Pancreas (tissue), 10 donors: ENCODE measurements around the gene DMD. TPM values are rescaled to one million over a fixed set of nuclear protein-coding genes. Genes with fewer than 3 reads are reported as not detected.

ENCODE experiments used
- ATAC-seq, 4 donors: fragments of 200-7000 bp; cut with Tn5 transposase; one replicate each; pipeline versions ENCODE4 v1.8.0 to v1.9.1; 2020; ENCODE audit warnings: mild to moderate bottlenecking in 4 of 4, moderate library complexity in 4 of 4
- DNase-seq, 6 donors: peaks; one replicate each; pipeline ENCODE4 v3.0.0-alpha.2; 2020
- FAIRE-seq: peaks from 2 replicates; lab custom pipeline; 2012; peaks lifted over from hg19 to GRCh38; lab: Jason Lieb, UNC
- H3K27ac ChIP-seq, 4 donors: fragments of 200-600 bp; sonication (generic); 1 replicate in 3 of 4; 2 replicates in 1 of 4; pipeline versions ENCODE4 v1.5.0 to v1.8.0; 2020
- H3K27me3 ChIP-seq, 4 donors: fragments of 200-600 bp; one replicate each; pipeline ENCODE4 v1.8.0; 2021
- H3K36me3 ChIP-seq, 3 donors: fragments of 200-600 bp; sonication (generic) in 1 of 3; one replicate each; pipeline versions ENCODE4 v1.5.0 to v1.8.0; 2020 to 2021
- H3K4me1 ChIP-seq, 3 donors: fragments of 200-600 bp; one replicate each; pipeline ENCODE4 v1.8.0; 2021
- H3K4me3 ChIP-seq, 4 donors: fragments of 200-600 bp; sonication (generic) in 2 of 4; one replicate each; pipeline versions ENCODE4 v1.5.0 to v1.8.0; 2020 to 2021
- H3K9me3 ChIP-seq, 4 donors: fragments of 200-600 bp; one replicate each; pipeline ENCODE4 v1.8.0; 2021
- WGBS, 2 donors: extraction: QIAGEN DNeasy Blood & Tissue Kit; methylation state at CpG; one replicate each; pipeline ENCODE4 v1.1.7; 2013; 5-methylcytosine and 5-hydroxymethylcytosine counted together
- intact Hi-C, 3 donors: fragments of 100-400 bp; cut with DNase I; formaldehyde crosslinking; loops; one replicate each; pipeline versions ENCODE4 v1.11.1 to v1.14.2; 2022
- polyA plus RNA-seq, 2 donors: library from polyadenylated mRNA; stranded (reverse); fragments of 200-250 nt; gene quantifications; one replicate each; pipeline ENCODE4 v1.2.3, GENCODE V29; 2013
- total RNA-seq, 6 donors: library from RNA; stranded (reverse); fragmentation: NEBNext Ultra II Directional in 4 of 6; extraction: Animal tissue kit (Norgen Biotek cat#: 25700) in 4 of 6; gene quantifications; one replicate each; pipeline versions ENCODE4 v1.2.1 to v1.2.4, GENCODE V29; 2021 to 2023
- TF ChIP-seq, protein P1 (sequence below), 4 donors: fragments of 200-600 bp; sonication (generic) in 3 of 4; IDR thresholded peaks; one replicate each; pipeline versions ENCODE4 v1.5.0 to v1.8.0; 2021; ENCODE audit warnings: antibody characterized with exemption in 4 of 4
- donor health status: healthy with polysubstance abuse.
- donor health status: DM: no; HTN: no; CAD: no; lungs with moderate emphysema.
- donor health status: DM: no; HTN: no; CAD: no.
- donor health status: control.
- donor health status: control.
- donor health status: Bipolar disorder and iron deficiency.
- donor health status: DM: yes; HTN: yes; CAD: no.
- donor health status: DM: no; HTN: no; CAD: no.
- donor health status: DM: no; HTN: no; CAD: no.
- donor health status: DM: yes; HTN: yes; CAD: no.

DMD gene
- total and polyA plus RNA-seq, 8 donors: 9.1 to 46.5 (median 32.1) TPM

DNA sequence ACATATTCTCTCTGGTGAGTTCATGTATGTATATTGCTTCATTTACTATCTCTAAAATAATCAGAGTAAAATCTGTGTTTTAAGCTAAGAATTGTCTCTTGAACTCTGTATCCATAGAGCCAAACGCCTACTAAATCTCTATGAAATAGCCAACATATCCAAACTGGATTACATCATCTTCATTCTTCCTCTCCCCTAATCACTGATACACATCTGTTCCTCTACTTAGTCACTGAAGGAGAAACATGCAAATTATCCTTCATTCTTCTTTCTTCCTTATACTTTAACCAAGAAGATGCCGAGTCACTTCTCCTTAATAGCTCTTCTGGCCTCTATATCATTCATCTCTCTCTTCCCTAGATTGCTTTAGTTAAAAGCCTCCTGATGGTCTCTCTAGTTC, 1509.1 kb downstream of the DMD start:
- no peaks in the 10 kb centered on the region for H3K36me3 ChIP-seq
- DNase-seq: no peak
- intact Hi-C loops: no loop called here
- peak; percentile 47 for FAIRE-seq
- TF ChIP-seq, protein P1, sequence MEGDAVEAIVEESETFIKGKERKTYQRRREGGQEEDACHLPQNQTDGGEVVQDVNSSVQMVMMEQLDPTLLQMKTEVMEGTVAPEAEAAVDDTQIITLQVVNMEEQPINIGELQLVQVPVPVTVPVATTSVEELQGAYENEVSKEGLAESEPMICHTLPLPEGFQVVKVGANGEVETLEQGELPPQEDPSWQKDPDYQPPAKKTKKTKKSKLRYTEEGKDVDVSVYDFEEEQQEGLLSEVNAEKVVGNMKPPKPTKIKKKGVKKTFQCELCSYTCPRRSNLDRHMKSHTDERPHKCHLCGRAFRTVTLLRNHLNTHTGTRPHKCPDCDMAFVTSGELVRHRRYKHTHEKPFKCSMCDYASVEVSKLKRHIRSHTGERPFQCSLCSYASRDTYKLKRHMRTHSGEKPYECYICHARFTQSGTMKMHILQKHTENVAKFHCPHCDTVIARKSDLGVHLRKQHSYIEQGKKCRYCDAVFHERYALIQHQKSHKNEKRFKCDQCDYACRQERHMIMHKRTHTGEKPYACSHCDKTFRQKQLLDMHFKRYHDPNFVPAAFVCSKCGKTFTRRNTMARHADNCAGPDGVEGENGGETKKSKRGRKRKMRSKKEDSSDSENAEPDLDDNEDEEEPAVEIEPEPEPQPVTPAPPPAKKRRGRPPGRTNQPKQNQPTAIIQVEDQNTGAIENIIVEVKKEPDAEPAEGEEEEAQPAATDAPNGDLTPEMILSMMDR (IDR thresholded peaks at IDR 0.05): no peak
- no peaks in the 10 kb centered on the region for H3K4me1 ChIP-seq
- H3K4me3 ChIP-seq: no peak overlapping the region
- H3K9me3 ChIP-seq: no peaks in the 10 kb centered on the region
- peaks cover 0 to 5% (median 0%) of the 10 kb centered on the region in 4 donors for H3K27me3 ChIP-seq
- no peak for ATAC-seq
- no peak overlapping the region for H3K27ac ChIP-seq
- WGBS, 2 donors: 63 to 65% methylated on average over 2 of the region's 2 CpGs

DNA sequence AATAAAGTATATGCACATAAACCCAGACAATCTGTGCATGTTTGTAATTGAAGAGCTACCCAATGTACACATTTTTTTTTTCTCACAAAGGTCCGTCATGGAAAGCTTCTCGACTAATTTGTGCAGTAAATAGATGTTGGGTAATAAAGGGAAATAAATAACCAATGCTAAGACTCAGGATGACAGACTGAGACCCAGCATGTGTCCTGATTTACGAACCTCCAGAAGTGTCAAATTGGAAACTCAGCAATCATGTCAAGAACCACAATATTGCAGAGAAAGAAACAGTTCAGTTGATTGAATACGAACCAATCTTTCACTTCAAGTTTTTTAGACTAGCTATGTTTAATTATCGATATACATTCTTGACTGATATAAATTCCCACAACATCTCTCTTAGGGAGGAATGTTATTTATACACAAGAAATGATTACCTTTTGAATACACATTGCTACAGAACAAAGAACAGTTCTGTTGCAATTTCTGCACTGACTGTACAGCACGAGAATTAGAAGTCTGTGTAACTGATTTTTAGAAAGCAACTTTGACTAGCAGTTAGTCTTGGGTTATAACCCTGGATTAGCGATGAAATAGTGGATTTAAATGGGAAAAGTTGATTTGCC, 1513.9 kb downstream of the DMD start:
- no peak for ATAC-seq

DNA sequence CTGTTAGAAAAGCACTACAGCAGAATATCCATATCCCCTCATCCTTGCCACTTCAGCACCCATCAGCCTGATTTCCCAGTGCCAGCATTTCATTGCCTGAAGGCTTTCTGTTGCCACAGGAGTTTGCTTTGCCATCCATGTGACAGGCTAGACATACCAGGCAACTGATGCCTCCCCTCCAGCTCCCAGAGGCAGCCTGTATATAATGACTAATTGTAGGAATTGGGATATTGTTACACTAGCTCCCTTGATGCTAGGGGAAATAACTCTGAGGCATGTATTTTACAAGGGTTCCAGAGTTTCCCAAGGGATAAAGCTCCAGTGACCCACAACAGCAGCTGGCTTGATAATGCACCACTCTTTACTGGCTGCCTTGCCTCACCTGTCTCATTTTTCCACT, 1531.5 kb downstream of the DMD start:
- ATAC-seq (no peak), FAIRE-seq (no peak), DNase-seq (no peak)
- Histone ChIP-seq H3K27ac (no peak overlapping the region), H3K4me3 (no peak overlapping the region), H3K27me3 (no peaks in the 10 kb centered on the region), H3K9me3 (no peaks in the 10 kb centered on the region), H3K4me1 (no peaks in the 10 kb centered on the region), H3K36me3 (no peaks in the 10 kb centered on the region)
- TF ChIP-seq, protein P1 (IDR thresholded peaks at IDR 0.05): no peak
- intact Hi-C loops: no loop called here

More for the DNA sequence above, 1513.9 kb downstream of the DMD start:
- no peaks in the 10 kb centered on the region for H3K9me3 ChIP-seq
- intact Hi-C loops: no loop called here
- FAIRE-seq (peak; percentile 90), DNase-seq (no peak)
- TF ChIP-seq, protein P1 (IDR thresholded peaks at IDR 0.05): no peak
- H3K4me1 ChIP-seq: no peaks in the 10 kb centered on the region
- 19 to 23% methylated on average over 7 of the region's 7 CpGs for WGBS, 2 donors
- H3K27ac ChIP-seq: no peak overlapping the region
- H3K27me3 ChIP-seq: peaks cover 0 to 5% (median 0%) of the 10 kb centered on the region in 4 donors
- no peaks in the 10 kb centered on the region for H3K36me3 ChIP-seq
- H3K4me3 ChIP-seq: no peak overlapping the region

DNA sequence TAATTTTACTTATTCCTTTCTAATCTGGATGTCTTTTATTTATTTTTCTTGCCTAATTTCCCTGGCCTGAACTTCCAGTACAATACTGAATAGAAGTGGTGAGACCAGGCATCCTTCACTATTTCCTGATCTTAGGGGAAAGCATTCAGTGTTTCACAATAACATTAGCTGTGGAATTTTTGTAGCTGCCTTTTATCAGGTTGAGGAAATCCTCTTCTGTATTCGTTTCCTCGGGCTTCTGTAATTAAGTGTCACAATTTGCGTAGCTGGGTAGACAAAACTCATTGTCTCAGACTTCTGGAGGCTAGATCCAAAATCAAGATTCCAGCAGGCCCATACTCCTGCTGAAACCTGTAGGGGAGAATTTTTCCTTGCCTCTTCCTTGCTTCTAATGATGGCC, 1541.1 kb downstream of the DMD start:
- H3K27me3 ChIP-seq: no peaks in the 10 kb centered on the region
- no peak overlapping the region for H3K27ac ChIP-seq
- no peaks in the 10 kb centered on the region for H3K4me1 ChIP-seq
- H3K9me3 ChIP-seq: peaks cover 0 to 3% (median 0%) of the 10 kb centered on the region in 4 donors
- H3K4me3 ChIP-seq: no peak overlapping the region
- FAIRE-seq (no peak), ATAC-seq (no peak), DNase-seq (no peak)
- no peaks in the 10 kb centered on the region for H3K36me3 ChIP-seq
- TF ChIP-seq, protein P1 (IDR thresholded peaks at IDR 0.05): no peak
- intact Hi-C loops: no loop called here
- WGBS, 2 donors: 59 to 65% methylated on average over 3 of the region's 3 CpGs

DNA sequence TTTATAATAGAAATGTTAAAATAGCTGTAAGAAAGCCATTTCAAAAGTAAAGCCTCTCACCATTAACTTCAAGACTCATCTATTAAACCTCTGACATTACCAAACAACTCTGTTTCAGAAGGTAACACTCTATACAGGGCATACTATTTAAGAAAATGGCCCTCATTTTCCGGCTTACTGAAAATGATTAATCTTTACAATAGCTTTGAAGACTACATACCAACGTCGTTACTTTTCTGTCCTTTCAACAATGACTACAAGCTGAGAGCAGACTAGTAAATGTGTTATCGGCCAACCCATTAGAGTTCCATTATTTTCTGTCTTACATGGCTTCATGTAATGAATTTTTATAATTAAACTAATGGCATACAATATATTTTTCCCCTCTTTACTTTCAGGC, 1545.9 kb downstream of the DMD start:
- Histone ChIP-seq H3K4me3 (no peak overlapping the region), H3K27me3 (no peaks in the 10 kb centered on the region), H3K9me3 (peaks cover 0 to 3% (median 0%) of the 10 kb centered on the region in 4 donors), H3K27ac (no peak overlapping the region), H3K4me1 (no peaks in the 10 kb centered on the region), H3K36me3 (no peaks in the 10 kb centered on the region)
- 54 to 61% methylated on average over 4 of the region's 4 CpGs for WGBS, 2 donors
- DNase-seq: no peak
- TF ChIP-seq, protein P1 (IDR thresholded peaks at IDR 0.05): no peak
- intact Hi-C loops: no loop called here
- no peak for ATAC-seq
- FAIRE-seq: no peak
